ENCODE data around the gene NHS.

NHS gene

GRCh38 chrX:17740137-17741122, 365.4 kb downstream of the NHS start:
- DNase-seq: no peak

DNA sequence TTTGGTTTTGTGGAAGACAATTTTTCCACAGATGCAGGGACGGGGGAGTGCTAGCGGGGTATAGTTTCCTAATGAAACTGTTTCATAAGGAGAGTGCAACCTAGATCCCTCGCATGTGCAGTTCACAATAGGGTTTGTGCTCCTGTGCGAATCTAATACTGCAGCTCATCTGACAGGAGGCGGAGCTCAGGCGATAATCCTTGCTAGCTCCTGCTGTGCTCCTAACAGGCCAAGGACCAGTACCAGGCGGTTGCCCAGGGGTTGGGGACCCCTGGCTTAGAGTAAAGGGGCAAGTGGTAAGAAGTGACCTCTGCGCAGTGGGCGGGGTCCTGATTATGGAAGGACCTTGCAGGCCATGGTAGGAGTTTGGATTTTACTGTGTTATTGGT, 366.1 kb downstream of the NHS start:
- DNase-seq: no peak

GRCh38 chrX:17743913-17744312, 368.9 kb downstream of the NHS start:
- no peak for DNase-seq

- no peak for DNase-seq
Observed at GRCh38 chrX:17744896-17745523, 370.0 kb downstream of the NHS start.

- DNase-seq: no peak
Observed at GRCh38 chrX:17747692-17748091, 372.7 kb downstream of the NHS start.

DNA sequence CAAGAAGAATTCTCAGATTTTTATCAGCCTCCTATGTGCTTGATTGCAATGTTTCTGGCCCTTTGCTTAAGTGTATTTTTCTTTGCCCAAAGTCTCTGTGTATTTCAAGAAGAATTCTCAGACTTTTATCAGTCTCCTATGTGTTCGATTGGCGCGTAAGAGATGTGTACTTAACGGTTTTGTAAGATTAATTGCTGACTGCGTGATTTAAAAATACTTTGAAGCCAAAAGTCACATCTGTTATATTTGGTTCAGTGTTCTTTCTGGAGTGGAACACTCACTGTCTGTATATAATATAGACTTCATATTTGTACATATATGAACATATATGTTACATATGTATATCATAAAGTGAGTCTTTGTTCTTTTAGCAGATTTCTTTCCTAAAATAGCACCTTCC, 373.7 kb downstream of the NHS start:
- DNase-seq: no peak

DNA sequence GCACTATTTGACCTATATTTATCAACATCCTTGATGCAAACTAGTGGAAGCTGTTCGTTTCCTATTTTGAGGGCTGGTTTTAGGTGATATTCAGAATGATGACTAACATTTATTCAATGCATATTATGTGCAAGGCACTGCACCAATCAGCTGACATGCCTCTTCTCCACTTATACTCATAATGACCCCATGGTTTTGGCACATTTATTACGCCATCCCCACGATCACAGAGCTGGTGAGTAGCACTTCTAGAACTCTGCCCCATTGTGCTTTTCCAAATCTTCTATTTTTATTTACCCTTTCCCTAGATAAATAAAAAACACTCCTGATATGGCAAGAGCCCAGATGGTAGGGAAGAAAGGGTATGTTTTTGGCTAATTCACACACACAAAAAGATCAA, 375.4 kb downstream of the NHS start:
- DNase-seq: no peak

GRCh38 chrX:17758382-17758781, 383.4 kb downstream of the NHS start:
- no peak for DNase-seq

DNA sequence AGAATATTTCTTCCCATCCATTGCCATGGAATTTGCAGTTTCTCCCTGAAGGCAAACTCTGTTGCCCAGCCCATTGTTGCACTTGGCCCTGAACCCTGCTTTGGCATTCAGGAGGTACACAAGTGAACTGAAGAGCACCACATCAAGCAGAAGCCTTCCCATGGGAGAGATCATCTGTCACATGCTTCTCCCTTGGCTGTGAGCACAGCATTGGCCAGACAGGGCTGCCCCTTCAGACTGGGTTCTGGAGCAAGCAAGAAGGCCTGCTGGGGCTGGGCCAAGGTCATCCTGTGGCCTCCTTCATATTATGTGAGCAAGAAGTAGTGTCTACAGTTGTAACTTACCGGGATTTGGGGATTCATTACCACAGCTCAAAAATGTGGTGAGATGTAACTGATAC, 385.0 kb downstream of the NHS start:
- DNase-seq: no peak

DNA sequence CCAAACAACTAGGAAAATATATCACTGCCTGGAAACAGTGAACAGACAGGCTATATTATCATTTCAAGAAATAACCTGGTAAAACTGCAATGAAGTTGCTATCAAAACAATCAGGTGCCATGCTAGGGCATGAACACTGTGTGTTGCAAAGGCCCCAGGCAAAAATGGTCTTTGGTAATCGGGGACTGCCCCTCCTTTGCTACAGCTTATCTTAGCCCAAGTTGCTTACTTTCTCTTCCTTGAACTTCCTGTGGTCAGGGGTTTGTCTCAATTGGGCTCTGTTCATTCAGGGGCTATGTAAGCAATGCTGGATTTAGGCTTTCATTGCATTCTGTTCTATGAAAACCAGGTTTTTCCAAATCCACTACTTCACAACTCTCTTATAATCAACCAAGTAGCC, 392.7 kb downstream of the NHS start:
- no peak for DNase-seq

GRCh38 chrX:17768997-17769396, 394.0 kb downstream of the NHS start:
- DNase-seq: no peak

GRCh38 chrX:17769701-17770269, 394.8 kb downstream of the NHS start:
- no peak for DNase-seq

GRCh38 chrX:17773221-17773876, 398.3 kb downstream of the NHS start:
- DNase-seq: no peak

DNA sequence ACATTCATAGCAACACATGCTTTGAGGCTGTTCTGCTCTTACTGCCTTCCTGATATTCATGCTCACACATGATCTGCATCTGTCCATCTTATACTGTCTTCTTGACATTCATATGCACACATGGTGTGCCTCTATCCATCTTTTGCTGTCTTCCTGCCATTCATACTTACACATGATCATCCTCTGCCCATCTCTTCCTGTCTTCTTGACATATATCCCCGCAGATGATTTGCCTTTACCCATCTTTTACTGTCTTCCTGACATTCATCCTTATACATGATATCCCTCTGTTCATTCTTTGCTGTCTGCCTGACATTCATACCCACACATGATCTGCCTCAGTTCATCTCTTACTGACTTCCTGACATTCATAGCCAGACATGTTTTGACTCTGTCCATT, 399.1 kb downstream of the NHS start:
- no peak for DNase-seq

- DNase-seq: no peak
Observed at GRCh38 chrX:17778997-17779396, 404.0 kb downstream of the NHS start.

GRCh38 chrX:17779434-17779833, 404.4 kb downstream of the NHS start:
- no peak for DNase-seq
